HG02981 (cell line): ENCODE data around the gene UBE2U.
A peak's percentile ranks its signal among the peaks of the same experiment; 100 is the strongest.

Experiments used
- ATAC-seq: cut with Tn5 transposase; IDR thresholded peaks from one replicate; pipeline ENCODE4 v1.9.1; 2021; ENCODE audit warnings: mild to moderate bottlenecking, moderate library complexity; ENCODE audit not compliant: unreplicated experiment

UBE2U gene

GRCh38 chr1:64203420-64203819 lies at the start of gene UBE2U:
Gene UBE2U, plus strand, starts transcription at chr1:64203623. Its CDS starts 428 bp downstream, at chr1:64204051.
- no peak for ATAC-seq

GRCh38 chr1:64155278-64155677 lies 48.1 kb upstream of the UBE2U start:
- no peak for ATAC-seq

GRCh38 chr1:64161357-64161941 lies 42.0 kb upstream of the UBE2U start:
- ATAC-seq, result no peak

- ATAC-seq, result no peak
Measured at GRCh38 chr1:64162151-64162550, 41.3 kb upstream of the UBE2U start.

- ATAC-seq, result no peak
Measured at GRCh38 chr1:64162804-64163203, 40.6 kb upstream of the UBE2U start.

GRCh38 chr1:64163431-64163830 lies 40.0 kb upstream of the UBE2U start:
- ATAC-seq, result no peak

- no peak for ATAC-seq
Measured at GRCh38 chr1:64163970-64164369, 39.5 kb upstream of the UBE2U start.

GRCh38 chr1:64166629-64167028 lies 36.8 kb upstream of the UBE2U start:
- no peak for ATAC-seq

- ATAC-seq, result no peak
Measured at GRCh38 chr1:64167176-64167575, 36.2 kb upstream of the UBE2U start.

- no peak for ATAC-seq
Measured at GRCh38 chr1:64171246-64171645, 32.2 kb upstream of the UBE2U start.

- peak; percentile 71 for ATAC-seq
Measured at GRCh38 chr1:64171797-64172281, 31.6 kb upstream of the UBE2U start.

- peak; percentile 48 for ATAC-seq
Measured at GRCh38 chr1:64172458-64172983, 30.9 kb upstream of the UBE2U start.

- ATAC-seq, result no peak
Measured at GRCh38 chr1:64173336-64173940, 30.0 kb upstream of the UBE2U start.

- no peak for ATAC-seq
Measured at GRCh38 chr1:64175639-64176038, 27.8 kb upstream of the UBE2U start.

- ATAC-seq, result no peak
Measured at GRCh38 chr1:64176659-64177058, 26.8 kb upstream of the UBE2U start.

GRCh38 chr1:64179588-64179987 lies 23.8 kb upstream of the UBE2U start:
- no peak for ATAC-seq

GRCh38 chr1:64182207-64182606 lies 21.2 kb upstream of the UBE2U start:
- ATAC-seq, result no peak

GRCh38 chr1:64183395-64184002 lies 19.9 kb upstream of the UBE2U start:
- no peak for ATAC-seq

GRCh38 chr1:64184003-64184440 lies 19.4 kb upstream of the UBE2U start:
- ATAC-seq, result no peak

GRCh38 chr1:64186138-64186897 lies 17.1 kb upstream of the UBE2U start:
- no peak for ATAC-seq

GRCh38 chr1:64186898-64187280 lies 16.5 kb upstream of the UBE2U start:
- ATAC-seq, result no peak
